OCI-LY3 (cell line): ENCODE measurements around the gene AK2.

Source experiments
- EZH2phosphoT487 ChIP-seq: fragments of 200-600 bp; shearing (Covaris generic); IDR thresholded peaks from 2 replicates; pipeline ENCODE4 v1.6.1; 2018; ENCODE audit warnings: antibody characterized with exemption, mixed run types, low read depth
- TF ChIP-seq, protein P1 (sequence below): fragments of 200-600, 300-600 bp; sonication (generic); IDR thresholded peaks from 2 replicates; pipeline ENCODE4 v1.5.1; 2014; ENCODE audit warnings: antibody characterized with exemption, low read length, low read depth

DNA sequence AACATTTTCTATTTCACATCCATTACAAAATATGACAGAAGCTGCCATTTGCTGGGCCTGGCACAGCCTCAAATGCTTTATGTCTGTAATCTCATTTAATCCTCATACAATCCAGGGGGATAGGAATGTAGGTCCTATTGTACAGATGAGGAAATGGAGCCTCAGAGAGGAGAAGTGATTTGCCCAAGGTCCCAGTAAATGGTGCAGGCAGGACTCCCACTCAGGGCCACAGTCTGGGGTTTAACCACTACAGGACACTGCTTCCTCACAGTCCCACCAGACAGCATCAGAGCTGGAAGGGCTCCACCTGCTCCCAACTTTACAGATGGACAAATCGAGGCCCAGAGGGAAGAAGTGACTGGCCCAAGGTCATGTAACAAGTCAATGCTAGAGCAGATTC is 51.5 kb downstream of the AK2 start:
- TF ChIP-seq, protein P1, sequence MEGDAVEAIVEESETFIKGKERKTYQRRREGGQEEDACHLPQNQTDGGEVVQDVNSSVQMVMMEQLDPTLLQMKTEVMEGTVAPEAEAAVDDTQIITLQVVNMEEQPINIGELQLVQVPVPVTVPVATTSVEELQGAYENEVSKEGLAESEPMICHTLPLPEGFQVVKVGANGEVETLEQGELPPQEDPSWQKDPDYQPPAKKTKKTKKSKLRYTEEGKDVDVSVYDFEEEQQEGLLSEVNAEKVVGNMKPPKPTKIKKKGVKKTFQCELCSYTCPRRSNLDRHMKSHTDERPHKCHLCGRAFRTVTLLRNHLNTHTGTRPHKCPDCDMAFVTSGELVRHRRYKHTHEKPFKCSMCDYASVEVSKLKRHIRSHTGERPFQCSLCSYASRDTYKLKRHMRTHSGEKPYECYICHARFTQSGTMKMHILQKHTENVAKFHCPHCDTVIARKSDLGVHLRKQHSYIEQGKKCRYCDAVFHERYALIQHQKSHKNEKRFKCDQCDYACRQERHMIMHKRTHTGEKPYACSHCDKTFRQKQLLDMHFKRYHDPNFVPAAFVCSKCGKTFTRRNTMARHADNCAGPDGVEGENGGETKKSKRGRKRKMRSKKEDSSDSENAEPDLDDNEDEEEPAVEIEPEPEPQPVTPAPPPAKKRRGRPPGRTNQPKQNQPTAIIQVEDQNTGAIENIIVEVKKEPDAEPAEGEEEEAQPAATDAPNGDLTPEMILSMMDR: no peak
- no peak for TF ChIP-seq EZH2phosphoT487
